Measurements from ENCODE around the gene HDGFL2. TPM values are rescaled to one million over a fixed set of nuclear protein-coding genes. Genes with fewer than 3 reads are reported as not detected.

The HDGFL2 gene
- total RNA-seq, 3 donors from 2014 or later: 33.0 to 34.1 (median 33.1) TPM

- no peaks in the 10 kb centered on the region for H3K27me3 ChIP-seq
- intact Hi-C loops (cut with DNase I; ENCODE audit: low total_unique reads): no loop called here
- H3K4me3 ChIP-seq: no peak overlapping the region
- TF ChIP-seq, protein P1, sequence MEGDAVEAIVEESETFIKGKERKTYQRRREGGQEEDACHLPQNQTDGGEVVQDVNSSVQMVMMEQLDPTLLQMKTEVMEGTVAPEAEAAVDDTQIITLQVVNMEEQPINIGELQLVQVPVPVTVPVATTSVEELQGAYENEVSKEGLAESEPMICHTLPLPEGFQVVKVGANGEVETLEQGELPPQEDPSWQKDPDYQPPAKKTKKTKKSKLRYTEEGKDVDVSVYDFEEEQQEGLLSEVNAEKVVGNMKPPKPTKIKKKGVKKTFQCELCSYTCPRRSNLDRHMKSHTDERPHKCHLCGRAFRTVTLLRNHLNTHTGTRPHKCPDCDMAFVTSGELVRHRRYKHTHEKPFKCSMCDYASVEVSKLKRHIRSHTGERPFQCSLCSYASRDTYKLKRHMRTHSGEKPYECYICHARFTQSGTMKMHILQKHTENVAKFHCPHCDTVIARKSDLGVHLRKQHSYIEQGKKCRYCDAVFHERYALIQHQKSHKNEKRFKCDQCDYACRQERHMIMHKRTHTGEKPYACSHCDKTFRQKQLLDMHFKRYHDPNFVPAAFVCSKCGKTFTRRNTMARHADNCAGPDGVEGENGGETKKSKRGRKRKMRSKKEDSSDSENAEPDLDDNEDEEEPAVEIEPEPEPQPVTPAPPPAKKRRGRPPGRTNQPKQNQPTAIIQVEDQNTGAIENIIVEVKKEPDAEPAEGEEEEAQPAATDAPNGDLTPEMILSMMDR (IDR thresholded peaks at IDR 0.05): no peak
- TF ChIP-seq POLR2AphosphoS5 (IDR thresholded peaks at IDR 0.05) (no peak), POLR2A (IDR thresholded peaks at IDR 0.05) (no peak)
- no peaks in the 10 kb centered on the region for H3K4me1 ChIP-seq
- no peak overlapping the region for H3K27ac ChIP-seq
- H3K36me3 ChIP-seq: no peaks in the 10 kb centered on the region
- H3K9me3 ChIP-seq: no peaks in the 10 kb centered on the region
- DNase-seq (ENCODE audit: low spot score in 2 of 2): no peak
Measured at GRCh38 chr19:4483385-4483784, 11.3 kb downstream of the HDGFL2 start.

DNA sequence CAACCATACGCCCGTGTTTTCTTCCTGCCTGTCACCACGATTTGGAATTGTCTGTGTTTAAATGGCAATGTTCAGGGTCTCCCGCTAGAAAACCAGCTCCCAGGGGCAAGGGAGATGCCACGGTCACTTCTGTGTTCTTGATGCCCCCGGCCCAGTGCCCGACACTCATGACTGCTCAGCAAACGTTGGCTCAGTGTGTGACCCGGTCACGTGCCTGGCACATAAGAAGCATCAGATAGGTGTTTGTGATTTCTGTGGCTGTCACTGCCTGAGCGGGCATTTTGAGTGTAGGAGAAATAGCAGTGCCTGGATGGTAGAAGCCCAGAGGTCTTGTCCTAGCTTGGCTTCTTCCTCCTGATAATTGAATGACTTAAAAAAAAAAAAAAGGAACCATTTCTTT lies 15.5 kb downstream of the HDGFL2 start:
- Histone ChIP-seq H3K9me3 (no peaks in the 10 kb centered on the region), H3K27ac (no peak overlapping the region), H3K4me1 (no peaks in the 10 kb centered on the region), H3K36me3 (no peaks in the 10 kb centered on the region), H3K27me3 (no peaks in the 10 kb centered on the region), H3K4me3 (no peak overlapping the region)
- intact Hi-C loops (cut with DNase I; ENCODE audit: low total_unique reads): no loop called here
- DNase-seq (ENCODE audit: low spot score in 2 of 2): no peak
- TF ChIP-seq, protein P1 (IDR thresholded peaks at IDR 0.05): no peak
- TF ChIP-seq POLR2A (IDR thresholded peaks at IDR 0.05) (no peak), POLR2AphosphoS5 (IDR thresholded peaks at IDR 0.05) (no peak)

- no peak for TF ChIP-seq POLR2A (IDR thresholded peaks at IDR 0.05)
- TF ChIP-seq, protein P1 (IDR thresholded peaks at IDR 0.05): no peak
- TF ChIP-seq POLR2AphosphoS5 (IDR thresholded peaks at IDR 0.05): no peak
- H3K9me3 ChIP-seq: no peaks in the 10 kb centered on the region
- intact Hi-C loops (cut with DNase I; ENCODE audit: low total_unique reads): no loop called here
- H3K4me1 ChIP-seq: no peaks in the 10 kb centered on the region
- H3K27ac ChIP-seq: no peak overlapping the region
- DNase-seq (ENCODE audit: low spot score in 2 of 2): no peak
- no peaks in the 10 kb centered on the region for H3K36me3 ChIP-seq
- H3K4me3 ChIP-seq: no peak overlapping the region
- no peaks in the 10 kb centered on the region for H3K27me3 ChIP-seq
Measured at GRCh38 chr19:4488496-4488895, 16.4 kb downstream of the HDGFL2 start.

DNA sequence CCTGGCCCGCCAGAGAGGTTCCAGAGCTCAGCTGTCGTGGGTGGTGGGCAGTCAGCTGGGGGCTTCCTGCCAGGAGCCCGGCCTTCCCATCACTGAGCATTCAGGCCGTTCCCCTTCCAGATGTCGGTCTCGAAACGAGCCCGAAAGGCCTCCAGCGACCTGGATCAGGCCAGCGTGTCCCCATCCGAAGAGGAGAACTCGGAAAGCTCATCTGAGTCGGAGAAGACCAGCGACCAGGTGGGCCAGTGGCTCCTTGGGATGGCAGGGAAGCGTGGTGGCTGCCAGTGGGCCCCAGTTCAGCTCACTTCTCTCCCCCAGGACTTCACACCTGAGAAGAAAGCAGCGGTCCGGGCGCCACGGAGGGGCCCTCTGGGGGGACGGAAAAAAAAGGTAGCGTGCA lies 19.3 kb downstream of the HDGFL2 start:
- Histone ChIP-seq H3K4me1 (no peaks in the 10 kb centered on the region), H3K4me3 (no peak overlapping the region), H3K36me3 (no peaks in the 10 kb centered on the region), H3K27ac (no peak overlapping the region), H3K27me3 (no peaks in the 10 kb centered on the region), H3K9me3 (no peaks in the 10 kb centered on the region)
- TF ChIP-seq, protein P1 (IDR thresholded peaks at IDR 0.05): no peak
- TF ChIP-seq POLR2AphosphoS5 (IDR thresholded peaks at IDR 0.05): no peak
- no peak for TF ChIP-seq POLR2A (IDR thresholded peaks at IDR 0.05)
- intact Hi-C loops (cut with DNase I; ENCODE audit: low total_unique reads): no loop called here
- no peak for DNase-seq (ENCODE audit: low spot score in 2 of 2)

- no peaks in the 10 kb centered on the region for H3K4me1 ChIP-seq
- no peaks in the 10 kb centered on the region for H3K9me3 ChIP-seq
- intact Hi-C loops (cut with DNase I; ENCODE audit: low total_unique reads): no loop called here
- H3K4me3 ChIP-seq: no peak overlapping the region
- no peak overlapping the region for H3K27ac ChIP-seq
- H3K36me3 ChIP-seq: no peaks in the 10 kb centered on the region
- TF ChIP-seq, protein P1 (IDR thresholded peaks at IDR 0.05): no peak
- TF ChIP-seq POLR2AphosphoS5 (IDR thresholded peaks at IDR 0.05) (no peak), POLR2A (IDR thresholded peaks at IDR 0.05) (no peak)
- H3K27me3 ChIP-seq: no peaks in the 10 kb centered on the region
- no peak for DNase-seq (ENCODE audit: low spot score in 2 of 2)
Measured at GRCh38 chr19:4492337-4493103, 20.4 kb downstream of the HDGFL2 start.

Measured in breast epithelium (tissue), 4 donors.